Esophagus muscularis mucosa (tissue), 4 donors: ENCODE measurements around the gene BAG5. TPM values are rescaled to one million over a fixed set of nuclear protein-coding genes. Genes with fewer than 3 reads are reported as not detected.

ENCODE experiments used
- DNase-seq: peaks from one replicate; pipeline ENCODE4 v3.0.0-alpha.2; 2017; ENCODE audit errors: extremely low spot score
- H3K27ac ChIP-seq, 4 donors: fragments of 200-600 bp; sonication (generic); replicated peaks in 1 of 4; 1 replicate in 3 of 4; 2 replicates in 1 of 4; pipeline ENCODE4 v1.5.1; 2016 to 2019; ENCODE audit warnings: mild to moderate bottlenecking in 1 of 4
- H3K27me3 ChIP-seq, 4 donors: fragments of 200-600 bp; sonication (generic); one replicate each; pipeline versions ENCODE4 v1.5.1 to v1.6.0; 2016 to 2019
- H3K36me3 ChIP-seq, 4 donors: fragments of 200-600 bp; sonication (generic); one replicate each; pipeline ENCODE4 v1.5.1; 2016 to 2019
- H3K4me1 ChIP-seq, 4 donors: fragments of 200-600 bp; sonication (generic); one replicate each; pipeline ENCODE4 v1.5.1; 2016 to 2019
- H3K4me3 ChIP-seq, 4 donors: fragments of 200-600 bp; sonication (generic); 1 replicate in 2 of 4; 2 replicates in 2 of 4; pipeline ENCODE4 v1.5.1; 2016 to 2019; ENCODE audit warnings: mild to moderate bottlenecking in 4 of 4, moderate library complexity in 1 of 4
- H3K9me3 ChIP-seq, 4 donors: fragments of 200-600 bp; sonication (generic); 1 replicate in 3 of 4; 2 replicates in 1 of 4; pipeline ENCODE4 v1.5.1; 2016 to 2019
- EP300 ChIP-seq: sonication (generic); formaldehyde crosslinking; IDR thresholded peaks from one replicate; pipeline ENCODE4 v1.6.1; 2017; ENCODE audit warnings: antibody characterized with exemption
- POLR2A ChIP-seq: fragments of 450-650 bp; IDR thresholded peaks from one replicate; pipeline ENCODE4 v1.6.1; 2017; ENCODE audit warnings: antibody characterized with exemption, moderate library complexity, mild to moderate bottlenecking, low read depth
- POLR2AphosphoS5 ChIP-seq, 2 donors: sonication (generic); formaldehyde crosslinking; IDR thresholded peaks; one replicate each; pipeline ENCODE4 v1.6.1; 2017; ENCODE audit warnings: antibody characterized with exemption in 2 of 2
- WGBS: methylation state at CpG from one replicate; pipeline ENCODE4 v1.1.5; 2018; 5-methylcytosine and 5-hydroxymethylcytosine counted together
- intact Hi-C: fragments of 100-400 bp; cut with DNase I; formaldehyde crosslinking; loops from one replicate; pipeline ENCODE4 v1.15.1; 2023
- total RNA-seq, 4 donors: library from RNA; depleted of rRNA; stranded (reverse); fragments of >200 nt; gene quantifications; one replicate each; pipeline versions ENCODE4 v1.1.0 to v1.2.1, GENCODE V29; 2016
- TF ChIP-seq, protein P1 (sequence below), 3 experiments: fragments of 200-600 bp in 2 of 3; fragments of 450-650 bp in 1 of 3; sonication (generic) in 2 of 3; IDR thresholded peaks; one replicate each; pipeline ENCODE4 v1.5.1; 2017 to 2019; ENCODE audit warnings: antibody characterized with exemption in 3 of 3, mild to moderate bottlenecking in 2 of 3, moderate library complexity in 1 of 3

Gene BAG5
- total RNA-seq, 4 donors from 2014 or later = 27.4 to 34.7 (median 28.3) TPM

DNA sequence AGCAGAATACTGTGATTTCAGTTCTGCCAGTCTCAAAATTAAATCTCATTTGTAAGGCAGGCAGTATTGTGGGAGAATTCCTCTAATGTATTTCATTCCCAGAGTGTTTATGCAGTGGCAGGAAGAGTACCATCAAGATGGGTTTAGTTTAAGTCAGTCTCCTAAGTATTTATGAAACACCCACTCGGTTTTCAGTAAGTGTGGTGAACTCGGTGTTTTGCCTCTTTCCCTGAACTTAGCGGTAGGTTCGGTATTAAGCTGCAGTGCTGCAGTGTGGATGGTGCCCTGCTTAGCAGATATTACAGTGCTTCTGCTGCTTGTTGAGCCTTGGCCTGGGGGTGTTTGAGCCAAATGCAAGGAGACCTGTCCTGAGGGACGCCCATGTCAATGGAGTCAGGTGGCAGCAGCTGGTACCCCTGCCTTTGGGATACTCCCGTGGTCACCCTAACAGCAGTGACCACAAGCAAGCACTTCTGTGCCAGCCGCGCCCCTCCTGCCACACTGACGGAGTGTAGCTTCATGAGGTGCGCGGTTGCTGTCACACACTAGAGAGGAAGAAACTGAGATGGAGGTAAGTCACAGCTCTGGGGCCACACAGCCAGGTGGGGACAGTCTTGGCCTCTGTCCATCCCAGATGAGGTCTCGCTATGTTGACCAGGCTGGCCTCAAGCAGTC lies 16.1 kb upstream of the BAG5 start:
- Histone ChIP-seq H3K4me1 (peaks cover 32 to 40% (median 36%) of the 10 kb centered on the region in 4 donors), H3K27me3 (no peaks in the 10 kb centered on the region), H3K4me3 (no peak overlapping the region), H3K27ac (peak overlapping the region in 1 of 4 donors; percentile 10), H3K36me3 (peaks cover 16 to 60% (median 46%) of the 10 kb centered on the region in 4 donors), H3K9me3 (no peaks in the 10 kb centered on the region)
- WGBS = 90% methylated on average over 12 of the region's 12 CpGs
- intact Hi-C loops = loop anchor here (5.0 to 10.0 kb wide), 3 partner anchors 49 to 336 kb away; partner anchors contain the start of gene KLC1
- TF ChIP-seq POLR2AphosphoS5 (IDR thresholded peaks at IDR 0.05) (no peak), POLR2A (no peak), EP300 (no peak)
- TF ChIP-seq, protein P1, sequence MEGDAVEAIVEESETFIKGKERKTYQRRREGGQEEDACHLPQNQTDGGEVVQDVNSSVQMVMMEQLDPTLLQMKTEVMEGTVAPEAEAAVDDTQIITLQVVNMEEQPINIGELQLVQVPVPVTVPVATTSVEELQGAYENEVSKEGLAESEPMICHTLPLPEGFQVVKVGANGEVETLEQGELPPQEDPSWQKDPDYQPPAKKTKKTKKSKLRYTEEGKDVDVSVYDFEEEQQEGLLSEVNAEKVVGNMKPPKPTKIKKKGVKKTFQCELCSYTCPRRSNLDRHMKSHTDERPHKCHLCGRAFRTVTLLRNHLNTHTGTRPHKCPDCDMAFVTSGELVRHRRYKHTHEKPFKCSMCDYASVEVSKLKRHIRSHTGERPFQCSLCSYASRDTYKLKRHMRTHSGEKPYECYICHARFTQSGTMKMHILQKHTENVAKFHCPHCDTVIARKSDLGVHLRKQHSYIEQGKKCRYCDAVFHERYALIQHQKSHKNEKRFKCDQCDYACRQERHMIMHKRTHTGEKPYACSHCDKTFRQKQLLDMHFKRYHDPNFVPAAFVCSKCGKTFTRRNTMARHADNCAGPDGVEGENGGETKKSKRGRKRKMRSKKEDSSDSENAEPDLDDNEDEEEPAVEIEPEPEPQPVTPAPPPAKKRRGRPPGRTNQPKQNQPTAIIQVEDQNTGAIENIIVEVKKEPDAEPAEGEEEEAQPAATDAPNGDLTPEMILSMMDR (IDR thresholded peaks at IDR 0.05) = no peak
- no peak for DNase-seq

- peak; percentile 95 for DNase-seq
- intact Hi-C loops = loop anchor here (5.0 to 10.0 kb wide), 3 partner anchors 51 to 338 kb away; partner anchors contain the start of gene KLC1
- TF ChIP-seq, protein P1 (IDR thresholded peaks at IDR 0.05) = peak in 1 of 3 experiments; percentile 8
- TF ChIP-seq POLR2AphosphoS5 (IDR thresholded peaks at IDR 0.05) (peak; percentile 73 to 93), EP300 (no peak)
- peak overlapping the region in 1 of 4 donors; percentile 6 for H3K4me3 ChIP-seq
- peaks cover 16 to 62% (median 47%) of the 10 kb centered on the region in 4 donors for H3K36me3 ChIP-seq
- 25% methylated on average over 9 of the region's 9 CpGs for WGBS
- no peaks in the 10 kb centered on the region for H3K27me3 ChIP-seq
- peak overlapping the region; percentile 72 to 85 (median 78) for H3K27ac ChIP-seq
- H3K4me1 ChIP-seq = peaks cover 38 to 52% (median 42%) of the 10 kb centered on the region in 4 donors
- no peaks in the 10 kb centered on the region for H3K9me3 ChIP-seq
These were observed 14.0 kb upstream of the BAG5 start for GRCh38 chr14:103576371-103577024.

DNA sequence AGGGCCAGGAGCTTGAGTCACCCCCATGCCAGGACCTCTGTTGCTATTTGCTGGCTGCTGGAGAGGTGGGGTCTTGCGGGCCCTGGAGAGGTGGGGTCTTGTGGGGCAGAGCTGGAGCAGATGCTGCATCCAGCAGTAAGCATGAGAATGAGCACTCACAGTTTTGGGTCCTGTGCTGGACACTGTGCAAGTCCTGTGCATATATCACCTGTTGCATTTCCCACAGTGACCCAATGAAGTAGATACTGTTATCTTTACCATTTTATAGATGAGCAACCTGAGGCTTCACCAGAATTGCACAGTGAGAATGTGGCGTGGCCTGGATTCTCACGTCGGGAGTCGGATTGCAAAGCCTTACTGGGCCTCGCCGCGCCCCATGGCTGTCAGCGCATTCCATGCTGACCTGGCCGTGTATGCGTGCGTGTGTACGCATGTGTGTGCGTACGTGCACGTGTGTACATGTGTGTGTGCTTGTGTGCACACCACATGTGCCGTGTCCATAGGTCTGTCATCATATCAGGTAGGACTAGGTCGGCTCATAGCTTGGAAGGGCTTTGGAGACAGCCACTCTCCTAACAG lies 12.3 kb upstream of the BAG5 start:
- TF ChIP-seq, protein P1 (IDR thresholded peaks at IDR 0.05) = no peak
- TF ChIP-seq POLR2A = no peak
- H3K9me3 ChIP-seq = no peaks in the 10 kb centered on the region
- intact Hi-C loops = loop anchor here (5.0 to 10.0 kb wide), 3 partner anchors 53 to 340 kb away; partner anchors contain the start of gene KLC1
- peaks cover 38 to 67% (median 54%) of the 10 kb centered on the region in 4 donors for H3K4me1 ChIP-seq
- no peak overlapping the region for H3K4me3 ChIP-seq
- peaks cover 14 to 50% (median 39%) of the 10 kb centered on the region in 4 donors for H3K36me3 ChIP-seq
- H3K27ac ChIP-seq = peak overlapping the region; percentile 3 to 85 (median 48)
- no peak for DNase-seq
- H3K27me3 ChIP-seq = no peaks in the 10 kb centered on the region
- WGBS = 91% methylated on average over 13 of the region's 18 CpGs

- peak overlapping the region; percentile 3 to 75 (median 23) for H3K27ac ChIP-seq
- intact Hi-C loops = loop anchor here (10.0 kb wide), 2 partner anchors 111 to 341 kb away; no protein-coding TSS in a partner anchor
- no peaks in the 10 kb centered on the region for H3K9me3 ChIP-seq
- peaks cover 38 to 67% (median 56%) of the 10 kb centered on the region in 4 donors for H3K4me1 ChIP-seq
- TF ChIP-seq POLR2AphosphoS5 (IDR thresholded peaks at IDR 0.05) (no peak), EP300 (no peak), POLR2A (no peak)
- TF ChIP-seq, protein P1 (IDR thresholded peaks at IDR 0.05) = no peak
- H3K27me3 ChIP-seq = no peaks in the 10 kb centered on the region
- peaks cover 7 to 43% (median 33%) of the 10 kb centered on the region in 4 donors for H3K36me3 ChIP-seq
- no peak for DNase-seq
- WGBS = 59% methylated on average over 6 of the region's 6 CpGs
- no peak overlapping the region for H3K4me3 ChIP-seq
These were observed 11.6 kb upstream of the BAG5 start for GRCh38 chr14:103574104-103574503.
